Sigmoid colon (tissue), 7 donors: ENCODE results near the gene NCOR2. TPM values are rescaled to one million over a fixed set of nuclear protein-coding genes. Genes with fewer than 3 reads are reported as not detected.
A peak's percentile ranks its signal among the peaks of the same experiment; 100 is the strongest.

Source experiments
- DNase-seq: peaks from one replicate; pipeline ENCODE4 v3.0.0-alpha.2; 2019
- H3K27ac ChIP-seq, 4 donors: fragments of 200-600 bp; sonication (generic); one replicate each; pipeline ENCODE4 v1.5.1; 2016 to 2019; ENCODE audit warnings: mild to moderate bottlenecking in 1 of 4
- H3K27me3 ChIP-seq, 3 donors: fragments of 200-600 bp; sonication (generic); one replicate each; pipeline ENCODE4 v1.5.1; 2019; ENCODE audit warnings: mild to moderate bottlenecking in 1 of 3
- H3K36me3 ChIP-seq, 4 donors: fragments of 200-600 bp; sonication (generic); one replicate each; pipeline ENCODE4 v1.5.1; 2016 to 2019
- H3K4me1 ChIP-seq, 4 donors: fragments of 200-600 bp; sonication (generic); one replicate each; pipeline ENCODE4 v1.5.1; 2017 to 2019
- H3K4me3 ChIP-seq, 4 donors: fragments of 200-600 bp; sonication (generic); one replicate each; pipeline ENCODE4 v1.5.1; 2017 to 2019; ENCODE audit warnings: mild to moderate bottlenecking in 2 of 4, moderate library complexity in 1 of 4
- H3K9me3 ChIP-seq, 4 donors: fragments of 200-600 bp in 3 of 4; sonication (generic) in 3 of 4; one replicate each; pipeline versions ENCODE4 v1.5.1 to v1.6.1; 2013 to 2019
- CTCF ChIP-seq, 4 experiments: fragments of 450-650 bp in 3 of 4; fragments of 200-600 bp in 1 of 4; IDR thresholded peaks; one replicate each; pipeline ENCODE4 v1.5.1; 2016 to 2019; ENCODE audit warnings: antibody characterized with exemption in 4 of 4, mild to moderate bottlenecking in 3 of 4, moderate library complexity in 2 of 4
- EP300 ChIP-seq, 4 donors: sonication (generic); formaldehyde crosslinking; IDR thresholded peaks; one replicate each; pipeline ENCODE4 v1.6.1; 2017; ENCODE audit warnings: antibody characterized with exemption in 4 of 4
- POLR2A ChIP-seq, 2 donors: fragments of 450-650 bp; IDR thresholded peaks; one replicate each; pipeline ENCODE4 v1.6.1; 2016; ENCODE audit warnings: antibody characterized with exemption in 2 of 2, mild to moderate bottlenecking in 2 of 2, moderate library complexity in 2 of 2
- POLR2AphosphoS5 ChIP-seq, 4 donors: sonication (generic); formaldehyde crosslinking; IDR thresholded peaks; one replicate each; pipeline ENCODE4 v1.6.1; 2017; ENCODE audit warnings: antibody characterized with exemption in 4 of 4
- WGBS, 2 donors: extraction: QIAGEN DNeasy Blood & Tissue Kit; methylation state at CpG; one replicate each; pipeline ENCODE4 v1.1.7; 2013; 5-methylcytosine and 5-hydroxymethylcytosine counted together
- intact Hi-C: fragments of 100-400 bp; cut with DNase I; formaldehyde crosslinking; loops from one replicate; pipeline ENCODE4 v1.15.1; 2023
- polyA plus RNA-seq, 3 donors: library from polyadenylated mRNA; stranded (reverse); fragments of 200-250 nt; gene quantifications; one replicate each; pipeline ENCODE4 v1.2.3, GENCODE V29; 2013
- total RNA-seq, 4 donors: library from RNA; depleted of rRNA; stranded (reverse); fragments of >200 nt; gene quantifications; one replicate each; pipeline ENCODE4 v1.1.0, GENCODE V29; 2016
- donor health status: healthy with polysubstance abuse.
- donor health status: Bipolar disorder and iron deficiency.
- donor health status: healthy.

The NCOR2 gene
- total and polyA plus RNA-seq, 7 donors, result 18.6 to 134 (median 47.9) TPM

GRCh38 chr12:124520265-124520701 lies 47.1 kb downstream of the NCOR2 start:
- H3K27me3 ChIP-seq, result no peaks in the 10 kb centered on the region
- peak overlapping the region; percentile 96 to 99 (median 98) for H3K27ac ChIP-seq
- TF ChIP-seq POLR2AphosphoS5 (IDR thresholded peaks at IDR 0.05) (no peak), EP300 (IDR thresholded peaks at IDR 0.05) (no peak), POLR2A (IDR thresholded peaks at IDR 0.05) (no peak), CTCF (IDR thresholded peaks at IDR 0.05) (no peak)
- intact Hi-C loops, result no loop called here
- DNase-seq, result no peak
- 25 to 60% methylated on average over 14 of the region's 14 CpGs for WGBS, 2 donors
- H3K9me3 ChIP-seq, result no peaks in the 10 kb centered on the region
- peaks cover 0 to 90% (median 82%) of the 10 kb centered on the region in 4 donors for H3K4me1 ChIP-seq
- peaks cover 0 to 6% (median 3%) of the 10 kb centered on the region in 4 donors for H3K36me3 ChIP-seq
- no peak overlapping the region for H3K4me3 ChIP-seq

- peak overlapping the region; percentile 96 to 99 (median 98) for H3K27ac ChIP-seq
- intact Hi-C loops, result loop anchor here (1.0 to 5.0 kb wide), 7 partner anchors 31 to 248 kb away; no protein-coding TSS in a partner anchor
- 63 to 71% methylated on average over 10 of the region's 10 CpGs for WGBS, 2 donors
- peaks cover 0 to 6% (median 3%) of the 10 kb centered on the region in 4 donors for H3K36me3 ChIP-seq
- peaks cover 0 to 90% (median 86%) of the 10 kb centered on the region in 4 donors for H3K4me1 ChIP-seq
- H3K9me3 ChIP-seq, result no peaks in the 10 kb centered on the region
- no peak overlapping the region for H3K4me3 ChIP-seq
- no peaks in the 10 kb centered on the region for H3K27me3 ChIP-seq
- DNase-seq, result no peak
- TF ChIP-seq POLR2AphosphoS5 (IDR thresholded peaks at IDR 0.05) (no peak), CTCF (IDR thresholded peaks at IDR 0.05) (no peak), EP300 (IDR thresholded peaks at IDR 0.05) (no peak), POLR2A (IDR thresholded peaks at IDR 0.05) (no peak)
Observed at GRCh38 chr12:124519746-124520145, 47.7 kb downstream of the NCOR2 start.

DNA sequence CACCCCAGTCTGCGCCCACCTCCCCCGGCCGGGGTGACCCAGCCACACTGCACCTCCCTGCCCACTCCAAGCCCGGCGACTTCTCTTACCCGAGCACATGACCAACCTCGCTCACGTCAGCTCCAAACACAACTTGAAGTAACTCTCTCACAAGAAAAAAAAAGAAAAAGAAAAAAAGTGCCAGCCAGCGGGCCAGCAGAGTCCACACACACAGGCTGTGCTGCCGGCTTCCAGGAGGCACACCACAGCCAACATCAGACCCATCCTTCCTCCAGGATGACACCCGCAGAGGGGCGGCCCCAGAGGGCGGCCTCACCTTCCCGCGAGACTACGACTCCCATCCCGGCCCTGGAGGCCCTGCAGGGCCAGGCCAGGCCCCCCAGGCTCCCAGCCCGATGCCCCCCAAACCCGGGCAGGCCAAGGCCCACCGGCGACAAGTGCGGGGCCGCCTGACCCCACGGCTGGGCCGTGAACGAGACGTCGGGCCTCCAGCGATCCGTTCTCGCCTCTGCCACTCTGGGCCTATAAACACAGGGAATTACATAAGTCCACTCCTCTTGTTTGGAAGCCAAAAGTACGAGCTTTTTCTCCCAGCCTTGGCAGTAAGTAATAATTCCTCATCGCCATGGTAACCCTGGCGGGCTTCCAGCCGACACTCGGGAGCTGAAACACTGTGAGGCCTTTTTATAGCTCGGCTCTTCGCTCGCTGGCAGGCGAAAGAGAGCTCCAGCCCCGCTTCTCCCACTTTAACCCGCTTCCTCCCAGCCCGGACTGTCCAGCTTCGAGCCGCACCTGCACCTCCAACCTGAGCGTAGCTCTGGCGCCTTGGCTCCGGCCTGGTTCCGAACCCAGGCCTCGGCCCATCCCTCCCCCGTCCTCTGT lies 49.1 kb downstream of the NCOR2 start:
- intact Hi-C loops, result loop anchor here (2.0 to 5.0 kb wide), 6 partner anchors 33 to 249 kb away; no protein-coding TSS in a partner anchor
- TF ChIP-seq POLR2AphosphoS5 (IDR thresholded peaks at IDR 0.05) (peak; percentile 46 to 83 (median 82)), CTCF (IDR thresholded peaks at IDR 0.05) (no peak), POLR2A (IDR thresholded peaks at IDR 0.05) (peak; percentile 28 to 45), EP300 (IDR thresholded peaks at IDR 0.05) (peak in 1 of 4 donors; percentile 78)
- Histone ChIP-seq H3K36me3 (peaks cover 0 to 6% (median 3%) of the 10 kb centered on the region in 4 donors), H3K4me3 (peak overlapping the region; percentile 20 to 60 (median 54)), H3K27ac (peak overlapping the region; percentile 96 to 99 (median 98)), H3K9me3 (no peaks in the 10 kb centered on the region), H3K27me3 (no peaks in the 10 kb centered on the region), H3K4me1 (peaks cover 0 to 96% (median 91%) of the 10 kb centered on the region in 4 donors)
- WGBS, 2 donors, result 6 to 28% methylated on average over 51 of the region's 51 CpGs
- peak; percentile 100 for DNase-seq
